ENCODE data around the gene ZNF460.

The ZNF460 gene

DNA sequence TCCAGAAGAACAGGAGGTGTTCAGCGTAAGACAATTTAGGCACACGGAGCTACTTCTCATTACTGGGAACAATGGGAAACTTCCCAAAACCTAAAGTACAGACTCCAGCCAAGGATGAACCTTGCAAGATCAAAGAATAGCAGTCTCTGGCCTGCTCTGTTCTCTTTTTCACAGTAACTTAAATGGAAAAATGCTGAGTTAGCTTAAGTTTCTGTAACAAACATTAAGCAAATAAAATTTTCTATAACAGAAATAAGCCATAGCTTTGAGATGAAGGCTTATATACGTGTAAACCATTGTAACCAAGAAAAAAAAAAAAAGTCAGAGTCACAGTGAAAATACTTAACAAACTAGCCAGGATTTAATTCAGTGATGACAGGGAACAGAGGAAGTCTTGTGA is 18.2 kb upstream of the ZNF460 start:
- Histone ChIP-seq H3K9me2 (replicated peaks; ENCODE audit: insufficient read depth, low read length) (no peaks in the 10 kb centered on the region), H3K36me3 (replicated peaks; ENCODE audit: insufficient read depth, low read length) (no peaks in the 10 kb centered on the region), H3K27me3 (replicated peaks; ENCODE audit: insufficient read depth, low read length) (no peaks in the 10 kb centered on the region), H3K4me1 (ENCODE audit: low read length) (no peaks in the 10 kb centered on the region), H3F3A (ENCODE audit: insufficient read depth, low read length) (no peaks in the 10 kb centered on the region), H3K9me3 (replicated peaks; ENCODE audit: insufficient read depth, low read length) (no peaks in the 10 kb centered on the region), H3K4me2 (ENCODE audit: low read depth, low read length) (no peak overlapping the region), H3K27ac (ENCODE audit: low read length) (no peak overlapping the region), H3K4me3 (ENCODE audit: low read length) (no peak overlapping the region), H2AFZ (ENCODE audit: low read length) (no peak overlapping the region), H3K9ac (ENCODE audit: low read length) (no peak overlapping the region), H4K20me1 (ENCODE audit: insufficient read depth, low read length) (no peaks in the 10 kb centered on the region), H3K79me2 (ENCODE audit: low read length) (no peaks in the 10 kb centered on the region)
- TF ChIP-seq EZH2phosphoT487 (IDR thresholded peaks at IDR 0.05; ENCODE audit: low read length) = no peak
- TF ChIP-seq EZH2 (optimal IDR thresholded peaks at IDR 0.05; ENCODE audit: low read depth, low read length) = no peak
- TF ChIP-seq, protein P1, sequence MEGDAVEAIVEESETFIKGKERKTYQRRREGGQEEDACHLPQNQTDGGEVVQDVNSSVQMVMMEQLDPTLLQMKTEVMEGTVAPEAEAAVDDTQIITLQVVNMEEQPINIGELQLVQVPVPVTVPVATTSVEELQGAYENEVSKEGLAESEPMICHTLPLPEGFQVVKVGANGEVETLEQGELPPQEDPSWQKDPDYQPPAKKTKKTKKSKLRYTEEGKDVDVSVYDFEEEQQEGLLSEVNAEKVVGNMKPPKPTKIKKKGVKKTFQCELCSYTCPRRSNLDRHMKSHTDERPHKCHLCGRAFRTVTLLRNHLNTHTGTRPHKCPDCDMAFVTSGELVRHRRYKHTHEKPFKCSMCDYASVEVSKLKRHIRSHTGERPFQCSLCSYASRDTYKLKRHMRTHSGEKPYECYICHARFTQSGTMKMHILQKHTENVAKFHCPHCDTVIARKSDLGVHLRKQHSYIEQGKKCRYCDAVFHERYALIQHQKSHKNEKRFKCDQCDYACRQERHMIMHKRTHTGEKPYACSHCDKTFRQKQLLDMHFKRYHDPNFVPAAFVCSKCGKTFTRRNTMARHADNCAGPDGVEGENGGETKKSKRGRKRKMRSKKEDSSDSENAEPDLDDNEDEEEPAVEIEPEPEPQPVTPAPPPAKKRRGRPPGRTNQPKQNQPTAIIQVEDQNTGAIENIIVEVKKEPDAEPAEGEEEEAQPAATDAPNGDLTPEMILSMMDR (IDR thresholded peaks at IDR 0.05; ENCODE audit: low read length) = no peak
- no peak for DNase-seq

DNA sequence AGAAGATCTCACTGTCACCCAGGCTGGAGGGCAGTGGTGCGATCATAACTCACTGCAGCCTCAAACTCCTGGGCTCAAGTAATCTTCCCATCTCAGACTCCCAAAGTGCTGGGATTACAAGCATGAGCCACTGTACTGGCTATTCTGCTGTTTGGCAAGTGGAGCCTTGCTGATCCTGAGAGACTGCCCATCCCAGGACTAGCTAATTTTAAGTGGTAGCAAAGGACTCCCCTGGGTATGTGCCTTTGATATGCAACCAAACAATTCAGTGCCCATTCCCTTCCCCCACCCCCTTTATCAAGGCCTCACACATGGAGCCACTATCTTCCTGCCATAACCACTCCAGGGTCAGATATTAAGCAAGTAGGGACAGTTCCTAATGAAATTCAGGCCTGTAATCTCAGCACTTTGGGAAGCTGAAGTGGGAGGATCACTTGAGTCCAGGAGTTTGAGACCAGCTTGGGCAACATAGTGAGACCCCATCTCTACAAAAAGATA is 17.0 kb upstream of the ZNF460 start:
- H3K9me3 ChIP-seq (replicated peaks; ENCODE audit: insufficient read depth, low read length) = no peaks in the 10 kb centered on the region
- H3K36me3 ChIP-seq (replicated peaks; ENCODE audit: insufficient read depth, low read length) = no peaks in the 10 kb centered on the region
- no peak overlapping the region for H3K4me3 ChIP-seq (ENCODE audit: low read length)
- no peak overlapping the region for H3K9ac ChIP-seq (ENCODE audit: low read length)
- H2AFZ ChIP-seq (ENCODE audit: low read length) = no peak overlapping the region
- no peak overlapping the region for H3K4me2 ChIP-seq (ENCODE audit: low read depth, low read length)
- H3F3A ChIP-seq (ENCODE audit: insufficient read depth, low read length) = no peaks in the 10 kb centered on the region
- H4K20me1 ChIP-seq (ENCODE audit: insufficient read depth, low read length) = no peaks in the 10 kb centered on the region
- H3K4me1 ChIP-seq (ENCODE audit: low read length) = no peaks in the 10 kb centered on the region
- H3K27me3 ChIP-seq (replicated peaks; ENCODE audit: insufficient read depth, low read length) = no peaks in the 10 kb centered on the region
- H3K27ac ChIP-seq (ENCODE audit: low read length) = no peak overlapping the region
- no peaks in the 10 kb centered on the region for H3K9me2 ChIP-seq (replicated peaks; ENCODE audit: insufficient read depth, low read length)
- H3K79me2 ChIP-seq (ENCODE audit: low read length) = no peaks in the 10 kb centered on the region
- TF ChIP-seq, protein P1 (IDR thresholded peaks at IDR 0.05; ENCODE audit: low read length) = no peak
- TF ChIP-seq EZH2 (optimal IDR thresholded peaks at IDR 0.05; ENCODE audit: low read depth, low read length) (no peak), EZH2phosphoT487 (IDR thresholded peaks at IDR 0.05; ENCODE audit: low read length) (no peak)
- no peak for DNase-seq

DNA sequence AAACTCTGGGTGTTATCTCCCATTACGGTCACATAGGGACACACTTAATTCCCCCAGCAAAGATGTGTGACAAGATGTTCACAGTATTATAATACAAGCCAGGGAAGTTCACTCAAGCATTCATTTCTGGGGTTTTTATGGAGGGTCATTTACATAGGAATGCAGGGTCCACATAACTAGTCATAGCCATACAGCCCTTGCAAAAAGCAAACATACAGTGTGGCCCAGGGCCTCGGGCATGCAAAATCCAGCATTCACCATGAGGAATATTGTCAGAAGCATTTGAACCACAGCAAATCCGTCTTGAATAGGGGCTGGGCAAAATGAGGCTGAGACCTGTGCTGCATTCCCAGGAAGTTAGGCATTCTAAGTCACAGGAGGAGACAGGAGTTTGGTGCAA is 13.0 kb upstream of the ZNF460 start:
- H3K36me3 ChIP-seq (replicated peaks; ENCODE audit: insufficient read depth, low read length) = no peaks in the 10 kb centered on the region
- no peaks in the 10 kb centered on the region for H3K4me1 ChIP-seq (ENCODE audit: low read length)
- H4K20me1 ChIP-seq (ENCODE audit: insufficient read depth, low read length) = no peaks in the 10 kb centered on the region
- no peaks in the 10 kb centered on the region for H3F3A ChIP-seq (ENCODE audit: insufficient read depth, low read length)
- DNase-seq = no peak
- no peak overlapping the region for H3K27ac ChIP-seq (ENCODE audit: low read length)
- TF ChIP-seq EZH2 (optimal IDR thresholded peaks at IDR 0.05; ENCODE audit: low read depth, low read length) = no peak
- no peak overlapping the region for H3K4me3 ChIP-seq (ENCODE audit: low read length)
- H3K79me2 ChIP-seq (ENCODE audit: low read length) = no peaks in the 10 kb centered on the region
- no peak overlapping the region for H3K4me2 ChIP-seq (ENCODE audit: low read depth, low read length)
- no peak overlapping the region for H3K9ac ChIP-seq (ENCODE audit: low read length)
- H3K9me3 ChIP-seq (replicated peaks; ENCODE audit: insufficient read depth, low read length) = no peaks in the 10 kb centered on the region
- H3K27me3 ChIP-seq (replicated peaks; ENCODE audit: insufficient read depth, low read length) = no peaks in the 10 kb centered on the region
- H2AFZ ChIP-seq (ENCODE audit: low read length) = no peak overlapping the region
- H3K9me2 ChIP-seq (replicated peaks; ENCODE audit: insufficient read depth, low read length) = no peaks in the 10 kb centered on the region

DNA sequence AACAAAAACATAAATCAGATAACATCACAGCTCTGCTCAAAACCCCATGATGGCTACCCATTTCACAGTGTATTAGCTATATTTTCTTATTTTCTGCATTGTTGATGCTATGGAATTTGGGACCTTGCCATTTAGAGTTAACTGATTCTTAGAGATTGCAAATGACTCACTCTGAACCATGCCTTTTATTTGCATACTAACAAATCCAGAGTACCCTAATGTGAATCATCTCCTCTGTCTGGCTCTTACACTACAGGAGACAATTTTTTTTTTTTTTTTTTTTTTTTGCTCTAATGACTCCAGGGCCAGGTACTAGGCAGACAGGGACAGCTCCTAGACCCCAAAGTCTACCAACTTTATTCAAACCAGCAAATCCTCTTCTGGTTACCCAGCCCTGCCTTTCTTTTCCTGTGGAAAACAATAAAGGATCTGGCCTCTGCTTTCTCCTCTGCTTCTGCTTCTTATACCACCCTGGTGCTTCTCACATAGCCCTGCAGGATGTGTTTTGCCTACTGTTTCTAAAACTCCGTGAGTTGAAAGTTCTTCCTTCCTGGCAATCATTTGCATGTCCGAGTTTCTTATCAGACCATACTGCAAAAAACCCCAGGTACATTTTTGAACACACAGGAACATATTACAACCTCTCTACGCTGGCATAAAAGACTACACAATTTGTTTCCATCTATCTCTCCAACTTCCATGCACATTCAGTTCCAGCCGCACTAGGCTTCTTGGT is 10.6 kb upstream of the ZNF460 start:
- H3K27ac ChIP-seq (ENCODE audit: low read length) = peak overlapping the region; percentile 3; the same call in 1 of the 2 replicates
- H3K79me2 ChIP-seq (ENCODE audit: low read length) = no peaks in the 10 kb centered on the region
- H3K9ac ChIP-seq (ENCODE audit: low read length) = no peak overlapping the region
- no peaks in the 10 kb centered on the region for H3K9me2 ChIP-seq (replicated peaks; ENCODE audit: insufficient read depth, low read length)
- TF ChIP-seq EZH2phosphoT487 (IDR thresholded peaks at IDR 0.05; ENCODE audit: low read length) = no peak
- no peak for TF ChIP-seq EZH2 (optimal IDR thresholded peaks at IDR 0.05; ENCODE audit: low read depth, low read length)
- TF ChIP-seq, protein P1 (IDR thresholded peaks at IDR 0.05; ENCODE audit: low read length) = no peak
- no peak overlapping the region for H3K4me3 ChIP-seq (ENCODE audit: low read length)
- H3K36me3 ChIP-seq (replicated peaks; ENCODE audit: insufficient read depth, low read length) = no peaks in the 10 kb centered on the region
- H3F3A ChIP-seq (ENCODE audit: insufficient read depth, low read length) = no peaks in the 10 kb centered on the region
- H3K9me3 ChIP-seq (replicated peaks; ENCODE audit: insufficient read depth, low read length) = no peaks in the 10 kb centered on the region
- no peaks in the 10 kb centered on the region for H4K20me1 ChIP-seq (ENCODE audit: insufficient read depth, low read length)
- DNase-seq = no peak
- no peak overlapping the region for H3K4me2 ChIP-seq (ENCODE audit: low read depth, low read length)
- H2AFZ ChIP-seq (ENCODE audit: low read length) = no peak overlapping the region
- no peaks in the 10 kb centered on the region for H3K4me1 ChIP-seq (ENCODE audit: low read length)
- H3K27me3 ChIP-seq (replicated peaks; ENCODE audit: insufficient read depth, low read length) = no peaks in the 10 kb centered on the region
